Endothelial cell of umbilical vein (primary cell): ENCODE data around the gene SPPL2C. TPM values are rescaled to one million over a fixed set of nuclear protein-coding genes. Genes with fewer than 3 reads are reported as not detected.

ENCODE experiments used
- BruUV-seq: library from RNA; stranded (reverse); fragments of 400-500 nt; replicated peaks from 2 replicates; lab custom pipeline; 2021; lab: Mats Ljungman, UMichigan
- CTCF ChIA-PET: fragments of 300-600, 350-600 bp; sonication (Branson Sonifier 250); formaldehyde crosslinking; loops from one replicate; lab custom pipeline; 2021; ENCODE audit warnings: antibody characterized with exemption, inconsistent platforms; lab: Charles Lee
- POLR2A ChIA-PET: fragments of 300-600, 350-600 bp; sonication (Branson Sonifier 250); formaldehyde crosslinking; loops from one replicate; lab custom pipeline; 2021; ENCODE audit warnings: antibody characterized with exemption, inconsistent platforms; lab: Charles Lee
- DNase-seq: peaks from one replicate; pipeline ENCODE4 v3.0.0-alpha.2; 2011; ENCODE audit warnings: low read depth, low spot score
- FAIRE-seq: peaks from 2 replicates; lab custom pipeline; 2011; peaks lifted over from hg19 to GRCh38; lab: Jason Lieb, UNC
- H2AFZ ChIP-seq: 2 replicates; pipeline ENCODE4 v1.6.0; 2012; ENCODE audit warnings: low read depth, low read length, control low read depth, inconsistent platforms
- H3K27ac ChIP-seq: 2 replicates; pipeline ENCODE4 v1.5.1; 2011; ENCODE audit warnings: low read depth, mild to moderate bottlenecking, control low read depth, low read length, moderate library complexity; ENCODE audit not compliant: insufficient read depth
- H3K27me3 ChIP-seq, 2 experiments: 2 replicates each; pipeline versions ENCODE4 v1.6.0 to v1.6.1; 2011; ENCODE audit warnings: low read length in 2 of 2, mixed read lengths in 1 of 2; ENCODE audit not compliant: control insufficient read depth in 2 of 2, insufficient read depth in 2 of 2
- H3K36me3 ChIP-seq, 2 experiments: 2 replicates in 1 of 2; 3 replicates in 1 of 2; pipeline ENCODE4 v1.5.1; 2011; ENCODE audit warnings: low read length in 2 of 2, mild to moderate bottlenecking in 1 of 2, moderate library complexity in 1 of 2; ENCODE audit not compliant: control insufficient read depth in 2 of 2, insufficient read depth in 2 of 2; ENCODE audit errors: extremely low read depth in 1 of 2
- H3K4me1 ChIP-seq: 3 replicates; pipeline ENCODE4 v1.5.1; 2011; ENCODE audit warnings: mild to moderate bottlenecking, low read length; ENCODE audit not compliant: control insufficient read depth, insufficient read depth; ENCODE audit errors: extremely low read depth
- H3K4me2 ChIP-seq: 2 replicates; pipeline ENCODE4 v1.6.1; 2011; ENCODE audit warnings: low read length, control low read depth, mixed read lengths; ENCODE audit not compliant: insufficient read depth
- H3K4me3 ChIP-seq, 3 experiments: fragments of 200-600 bp in 1 of 3; sonication (generic), shearing (Covaris generic) in 1 of 3; replicated peaks in 1 of 3; 2 replicates each; pipeline ENCODE4 v1.5.1; 2011 to 2016; ENCODE audit warnings: control low read depth in 3 of 3, low read length in 3 of 3, mild to moderate bottlenecking in 2 of 3, inconsistent platforms in 1 of 3, low read depth in 1 of 3, moderate library complexity in 1 of 3; ENCODE audit not compliant: insufficient read depth in 1 of 3
- H3K79me2 ChIP-seq: 2 replicates; pipeline ENCODE4 v1.6.0; 2012; ENCODE audit warnings: low read length, inconsistent platforms; ENCODE audit not compliant: control insufficient read depth, insufficient read depth
- H3K9ac ChIP-seq: replicated peaks from 2 replicates; pipeline ENCODE3; 2011; ENCODE audit warnings: low read length, control low read depth; ENCODE audit not compliant: insufficient read depth; ENCODE audit errors: extremely low read depth
- H3K9me1 ChIP-seq: replicated peaks from 3 replicates; pipeline ENCODE4 v1.6.0; 2011; ENCODE audit warnings: mild to moderate bottlenecking, low read length; ENCODE audit not compliant: control insufficient read depth, insufficient read depth; ENCODE audit errors: extremely low read depth
- H3K9me3 ChIP-seq: replicated peaks from 2 replicates; pipeline ENCODE4 v1.5.1; 2012; ENCODE audit warnings: low read length, inconsistent platforms; ENCODE audit not compliant: control insufficient read depth, insufficient read depth
- H4K20me1 ChIP-seq: replicated peaks from 2 replicates; pipeline ENCODE3; 2011; ENCODE audit warnings: mild to moderate bottlenecking, low read length; ENCODE audit not compliant: control insufficient read depth, insufficient read depth; ENCODE audit errors: extremely low read depth
- CTCF ChIP-seq, 2 donors: IDR thresholded peaks; 1 replicate in 1 of 2; 2 replicates in 1 of 2; pipeline ENCODE4 v1.5.1; 2011; ENCODE audit warnings: low read length in 2 of 2, mild to moderate bottlenecking in 2 of 2, moderate library complexity in 2 of 2, control low read depth in 1 of 2, inconsistent platforms in 1 of 2, low read depth in 1 of 2; ENCODE audit not compliant: insufficient read depth in 1 of 2; ENCODE audit errors: extremely low read depth in 1 of 2
- EZH2 ChIP-seq: IDR thresholded peaks from 2 replicates; pipeline ENCODE4 v1.6.1; 2012; ENCODE audit warnings: borderline replicate concordance, low read depth, mild to moderate bottlenecking, moderate library complexity, low read length, inconsistent platforms; ENCODE audit not compliant: severe bottlenecking
- FOS ChIP-seq: IDR thresholded peaks from 2 replicates; pipeline ENCODE4 v1.6.1; 2011; ENCODE audit warnings: mild to moderate bottlenecking, low read length, moderate library complexity, borderline replicate concordance; ENCODE audit not compliant: insufficient read depth
- GATA2 ChIP-seq: IDR thresholded peaks from 2 replicates; pipeline ENCODE4 v1.7.0; 2011; ENCODE audit warnings: low read depth, mild to moderate bottlenecking, moderate library complexity, mixed read lengths, low read length; ENCODE audit not compliant: insufficient read length, insufficient read depth
- JUN ChIP-seq: IDR thresholded peaks from 2 replicates; pipeline ENCODE4 v1.6.1; 2011; ENCODE audit warnings: borderline replicate concordance, low read depth; ENCODE audit not compliant: insufficient read length, insufficient read depth
- MYC ChIP-seq: IDR thresholded peaks from one replicate; pipeline ENCODE4 v1.6.1; 2011; ENCODE audit warnings: mild to moderate bottlenecking, low read depth, low read length
- POLR2A ChIP-seq: IDR thresholded peaks from 2 replicates; pipeline ENCODE4 v1.6.1; 2012; ENCODE audit warnings: low read depth, mild to moderate bottlenecking, control low read depth, low read length
- POLR2AphosphoS5 ChIP-seq: IDR thresholded peaks from 2 replicates; pipeline ENCODE4 v1.6.1; 2012; ENCODE audit warnings: low read depth, mild to moderate bottlenecking, control low read depth, low read length, moderate library complexity; ENCODE audit not compliant: insufficient read depth
- dilution Hi-C: fragments of 300-500 bp; cut with MboI; formaldehyde crosslinking; loops from one replicate; pipeline ENCODE4 v1.15.0; 2019; ENCODE audit warnings: low sequenced_read_pairs; ENCODE audit not compliant: extremely low pct_ligation_motif_present
- intact Hi-C: fragments of 100-400 bp; cut with micrococcal nuclease; formaldehyde crosslinking; loops from one replicate; pipeline ENCODE4 v1.10.0; 2022
- polyA plus RNA-seq, 4 experiments: library from polyadenylated mRNA; depleted of rRNA in 3 of 4; stranded (reverse) in 3 of 4; unstranded in 1 of 4; fragments of >200 nt; gene quantifications; 2 replicates each; pipeline versions ENCODE4 v1.2.1 to v1.2.3, GENCODE V29; 2011 to 2012; ENCODE audit warnings: missing spikeins in 1 of 4
- total RNA-seq: library from RNA; stranded (reverse); gene quantifications from 2 replicates; pipeline ENCODE4 v1.2.3, GENCODE V29; 2021
- TF ChIP-seq, protein P1 (sequence below): IDR thresholded peaks from 2 replicates; pipeline ENCODE4 v1.6.1; 2011; ENCODE audit not compliant: insufficient read depth, insufficient read length

SPPL2C gene
- total and polyA plus RNA-seq, 2 donors (not counting 3 experiments of a cell fraction or from before 2014, with no cell fraction given) = not detected

GRCh38 chr17:45819632-45820031, 25.0 kb upstream of the SPPL2C start:
- H2AFZ ChIP-seq = no peak overlapping the region
- H3K36me3 ChIP-seq = no peaks in the 10 kb centered on the region
- no peaks in the 10 kb centered on the region for H3K4me1 ChIP-seq
- DNase-seq (no peak), FAIRE-seq (no peak)
- ChIA-PET CTCF (interaction anchor here (1.4 to 3.9 kb wide), 3 partner anchors 9 to 179 kb away, joined by 3 to 25 read pairs (median 17); no protein-coding TSS in a partner anchor), POLR2A (no interaction called here)
- no peak overlapping the region for H3K27ac ChIP-seq
- H4K20me1 ChIP-seq = no peaks in the 10 kb centered on the region
- H3K9me3 ChIP-seq = no peaks in the 10 kb centered on the region
- TF ChIP-seq POLR2AphosphoS5 (no peak), FOS (no peak), MYC (no peak), EZH2 (no peak), GATA2 (no peak), CTCF (IDR thresholded peaks at IDR 0.05; ENCODE audit: extremely low read depth in 1 of 2, insufficient read depth in 1 of 2, low read depth in 1 of 2, low read length in 2 of 2) (no peak), JUN (no peak), POLR2A (no peak)
- TF ChIP-seq, protein P1, sequence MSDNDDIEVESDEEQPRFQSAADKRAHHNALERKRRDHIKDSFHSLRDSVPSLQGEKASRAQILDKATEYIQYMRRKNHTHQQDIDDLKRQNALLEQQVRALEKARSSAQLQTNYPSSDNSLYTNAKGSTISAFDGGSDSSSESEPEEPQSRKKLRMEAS = no peak
- no peaks in the 10 kb centered on the region for H3K9me1 ChIP-seq
- H3K4me3 ChIP-seq = no peak overlapping the region
- no peaks in the 10 kb centered on the region for H3K27me3 ChIP-seq
- no peak overlapping the region for H3K4me2 ChIP-seq
- no TSS peak for BruUV-seq
- intact Hi-C loops (no loop called here), dilution Hi-C loops (no loop called here)
- H3K79me2 ChIP-seq = no peaks in the 10 kb centered on the region
- no peak overlapping the region for H3K9ac ChIP-seq
